RCC 7860 (cell line): Measurements from ENCODE around the gene INSL3.

Experiments
- DNase-seq: peaks from one replicate; pipeline ENCODE4 v3.0.0-alpha.2; 2015; ENCODE audit warnings: low spot score
- FAIRE-seq: peaks from 2 replicates; lab custom pipeline; 2012; peaks lifted over from hg19 to GRCh38; lab: Jason Lieb, UNC

The INSL3 gene

GRCh38 chr19:17847538-17848366 lies 26.4 kb upstream of the INSL3 start, which contains the start of gene JAK3:
Gene JAK3, minus strand, starts transcription at chr19:17847982. Its CDS starts 3,565 bp downstream, at chr19:17844417.
- no peak for FAIRE-seq
- no peak for DNase-seq

- DNase-seq = no peak
- FAIRE-seq = no peak
Observed at GRCh38 chr19:17846146-17846545, 24.8 kb upstream of the INSL3 start.

- no peak for FAIRE-seq
- DNase-seq = no peak
Observed at GRCh38 chr19:17843908-17844490, 22.7 kb upstream of the INSL3 start.

GRCh38 chr19:17843292-17843827 lies 22.0 kb upstream of the INSL3 start:
- FAIRE-seq = no peak
- no peak for DNase-seq

- DNase-seq (no peak), FAIRE-seq (no peak)
Observed at GRCh38 chr19:17842663-17843291, 21.5 kb upstream of the INSL3 start.

GRCh38 chr19:17841810-17842662 lies 20.7 kb upstream of the INSL3 start:
- DNase-seq (no peak), FAIRE-seq (no peak)

GRCh38 chr19:17841371-17841809 lies 20.1 kb upstream of the INSL3 start:
- DNase-seq (no peak), FAIRE-seq (no peak)

- DNase-seq (no peak), FAIRE-seq (no peak)
Observed at GRCh38 chr19:17840019-17840418, 18.7 kb upstream of the INSL3 start.

GRCh38 chr19:17837972-17838371 lies 16.7 kb upstream of the INSL3 start:
- FAIRE-seq (no peak), DNase-seq (no peak)

- FAIRE-seq (no peak), DNase-seq (no peak)
Observed at GRCh38 chr19:17836530-17836929, 15.2 kb upstream of the INSL3 start.

GRCh38 chr19:17835182-17836006 lies 14.1 kb upstream of the INSL3 start:
- FAIRE-seq (no peak), DNase-seq (no peak)

GRCh38 chr19:17834350-17835181 lies 13.2 kb upstream of the INSL3 start:
- FAIRE-seq = no peak
- no peak for DNase-seq

- DNase-seq (no peak), FAIRE-seq (no peak)
Observed at GRCh38 chr19:17832443-17833208, 11.3 kb upstream of the INSL3 start.

- FAIRE-seq (no peak), DNase-seq (no peak)
Observed at GRCh38 chr19:17831419-17831888, 10.1 kb upstream of the INSL3 start.

- DNase-seq (peak; percentile 37), FAIRE-seq (no peak)
Observed at GRCh38 chr19:17830567-17831418, 9.5 kb upstream of the INSL3 start.

- FAIRE-seq = no peak
- DNase-seq = no peak
Observed at GRCh38 chr19:17829855-17830566, 8.7 kb upstream of the INSL3 start.
